Retinal pigment epithelial cell (primary cell): ENCODE results near the gene LINC01488.

Experiments
- DNase-seq: peaks from one replicate; pipeline ENCODE4 v3.0.0-alpha.2; 2010; ENCODE audit warnings: low read depth
- H3K4me3 ChIP-seq: 2 replicates; pipeline ENCODE4 v1.5.1; 2011; ENCODE audit warnings: mild to moderate bottlenecking, low read length, control low read depth, moderate library complexity
- TF ChIP-seq, protein P1 (sequence below): conservative IDR thresholded peaks from 2 replicates; pipeline ENCODE4 v1.5.1; 2011; ENCODE audit warnings: low read depth, low read length, control low read depth, inconsistent platforms

LINC01488 gene

DNA sequence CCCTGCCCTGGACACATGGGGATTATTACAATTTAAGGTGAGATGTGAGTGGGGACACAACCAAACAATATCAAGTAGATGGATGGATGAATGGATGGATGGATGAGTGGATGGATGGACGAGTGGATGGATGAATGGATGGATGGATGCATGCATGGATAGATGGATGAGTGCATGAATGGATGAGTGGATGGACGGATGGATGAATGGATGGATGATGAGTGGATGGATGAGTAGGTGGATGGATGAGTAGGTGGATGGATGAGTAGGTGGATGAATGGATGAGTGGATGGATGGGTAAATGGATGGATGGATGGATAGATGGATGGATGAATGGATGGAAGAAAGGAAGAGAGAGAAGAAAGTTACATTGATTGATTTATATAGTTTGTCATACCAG, 859 bp downstream of the LINC01488 start:
- no peak for DNase-seq
- TF ChIP-seq, protein P1, sequence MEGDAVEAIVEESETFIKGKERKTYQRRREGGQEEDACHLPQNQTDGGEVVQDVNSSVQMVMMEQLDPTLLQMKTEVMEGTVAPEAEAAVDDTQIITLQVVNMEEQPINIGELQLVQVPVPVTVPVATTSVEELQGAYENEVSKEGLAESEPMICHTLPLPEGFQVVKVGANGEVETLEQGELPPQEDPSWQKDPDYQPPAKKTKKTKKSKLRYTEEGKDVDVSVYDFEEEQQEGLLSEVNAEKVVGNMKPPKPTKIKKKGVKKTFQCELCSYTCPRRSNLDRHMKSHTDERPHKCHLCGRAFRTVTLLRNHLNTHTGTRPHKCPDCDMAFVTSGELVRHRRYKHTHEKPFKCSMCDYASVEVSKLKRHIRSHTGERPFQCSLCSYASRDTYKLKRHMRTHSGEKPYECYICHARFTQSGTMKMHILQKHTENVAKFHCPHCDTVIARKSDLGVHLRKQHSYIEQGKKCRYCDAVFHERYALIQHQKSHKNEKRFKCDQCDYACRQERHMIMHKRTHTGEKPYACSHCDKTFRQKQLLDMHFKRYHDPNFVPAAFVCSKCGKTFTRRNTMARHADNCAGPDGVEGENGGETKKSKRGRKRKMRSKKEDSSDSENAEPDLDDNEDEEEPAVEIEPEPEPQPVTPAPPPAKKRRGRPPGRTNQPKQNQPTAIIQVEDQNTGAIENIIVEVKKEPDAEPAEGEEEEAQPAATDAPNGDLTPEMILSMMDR, result no peak
- no peak overlapping the region for H3K4me3 ChIP-seq

DNA sequence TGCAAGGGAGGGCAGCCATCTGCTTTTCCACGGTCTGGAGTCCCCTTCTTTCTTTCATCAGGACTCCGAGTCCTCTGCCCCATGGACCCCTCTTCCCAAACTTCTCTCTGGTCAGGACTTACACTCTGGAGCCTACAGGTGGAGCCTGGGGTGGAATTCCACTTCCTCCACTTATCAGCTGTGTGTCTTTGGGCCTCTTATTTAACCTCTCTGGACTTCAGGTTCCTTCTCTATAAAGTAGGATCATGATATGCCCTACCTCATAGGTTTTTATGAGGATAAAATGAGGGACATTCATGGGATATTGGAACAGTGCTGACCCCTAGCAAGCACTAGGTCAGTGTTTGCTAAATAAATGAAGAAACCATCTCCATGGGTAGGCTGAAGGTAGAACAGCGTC, 1.7 kb downstream of the LINC01488 start:
- TF ChIP-seq, protein P1, result no peak
- no peak for DNase-seq
- no peak overlapping the region for H3K4me3 ChIP-seq

DNA sequence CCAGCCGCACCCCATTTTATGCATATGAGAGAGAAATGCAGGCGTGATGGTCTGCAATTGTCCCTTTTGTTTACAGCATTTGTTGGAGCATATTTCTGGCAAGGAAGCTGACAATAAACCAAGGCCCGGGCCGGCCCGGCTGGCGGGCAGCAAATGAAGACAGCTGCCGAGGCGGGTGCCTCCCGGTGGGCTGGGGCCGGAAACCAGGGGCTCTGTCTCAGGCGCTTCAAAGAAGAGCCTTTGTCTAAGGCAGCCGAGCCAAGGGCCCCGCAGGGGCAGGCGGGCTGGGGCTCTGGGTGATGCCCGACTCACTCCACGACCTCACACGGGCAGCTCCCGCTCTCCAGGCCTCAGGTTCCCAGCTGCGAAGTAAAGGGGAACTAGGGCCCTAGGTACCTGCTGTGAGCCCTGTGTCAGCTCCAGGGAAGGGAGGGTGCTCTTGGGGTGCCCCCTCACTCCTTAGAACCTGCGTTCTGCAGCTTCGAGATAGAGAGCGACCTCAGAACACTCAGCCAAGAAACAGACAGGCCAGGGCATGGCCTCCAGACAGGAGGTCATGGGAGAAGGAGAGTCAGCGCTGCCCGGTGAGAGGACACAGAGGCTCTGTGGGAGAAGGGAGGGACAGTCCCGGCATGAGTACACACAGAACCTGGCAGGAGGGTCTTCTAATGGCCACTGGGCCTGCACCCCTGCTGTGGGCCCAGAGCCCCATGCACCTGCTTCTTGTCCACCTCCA, 2.4 kb downstream of the LINC01488 start:
- no peak for DNase-seq
- TF ChIP-seq, protein P1, result no peak
- no peak overlapping the region for H3K4me3 ChIP-seq

DNA sequence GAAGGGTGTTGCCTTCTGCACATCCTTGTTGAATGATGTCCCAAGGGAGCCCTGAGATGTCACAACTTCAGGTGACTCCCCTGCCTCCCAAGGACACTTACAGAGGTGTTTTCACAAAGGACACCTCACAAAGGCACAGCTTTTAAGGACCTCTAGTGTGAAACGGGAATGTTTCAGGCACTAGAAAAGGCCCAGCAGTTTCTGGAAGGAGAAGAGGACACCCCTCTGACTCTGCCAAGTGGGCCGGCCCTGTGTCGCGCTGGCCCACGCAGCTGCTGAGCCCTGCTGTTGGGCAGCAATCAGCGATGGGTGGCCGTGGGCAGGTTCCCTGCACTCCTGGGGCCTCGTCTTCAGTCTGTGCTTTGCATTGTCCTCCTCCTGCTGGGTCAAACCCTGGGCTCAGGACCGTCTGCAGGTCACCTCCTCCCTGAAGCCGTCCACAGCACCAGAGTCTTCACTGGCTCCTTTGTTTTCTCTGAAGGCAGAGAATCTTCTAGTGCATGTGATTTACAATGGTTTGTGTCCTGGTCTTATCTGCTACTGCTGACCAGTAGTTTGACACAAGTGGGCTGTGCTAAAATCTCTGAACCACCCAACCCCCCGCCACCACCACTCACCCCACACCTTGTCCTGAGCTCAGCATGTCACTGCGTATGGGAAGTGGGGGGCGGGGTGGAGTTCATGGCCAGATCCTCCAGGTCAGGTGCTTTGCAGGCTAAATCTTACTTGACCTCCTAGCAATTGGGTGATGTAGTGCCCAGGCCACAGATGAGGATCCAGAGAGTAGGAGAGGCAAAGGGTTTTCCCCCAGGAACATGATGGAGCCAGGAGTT, 3.2 kb downstream of the LINC01488 start:
- H3K4me3 ChIP-seq, result no peak overlapping the region
- DNase-seq, result no peak
- TF ChIP-seq, protein P1, result no peak

DNA sequence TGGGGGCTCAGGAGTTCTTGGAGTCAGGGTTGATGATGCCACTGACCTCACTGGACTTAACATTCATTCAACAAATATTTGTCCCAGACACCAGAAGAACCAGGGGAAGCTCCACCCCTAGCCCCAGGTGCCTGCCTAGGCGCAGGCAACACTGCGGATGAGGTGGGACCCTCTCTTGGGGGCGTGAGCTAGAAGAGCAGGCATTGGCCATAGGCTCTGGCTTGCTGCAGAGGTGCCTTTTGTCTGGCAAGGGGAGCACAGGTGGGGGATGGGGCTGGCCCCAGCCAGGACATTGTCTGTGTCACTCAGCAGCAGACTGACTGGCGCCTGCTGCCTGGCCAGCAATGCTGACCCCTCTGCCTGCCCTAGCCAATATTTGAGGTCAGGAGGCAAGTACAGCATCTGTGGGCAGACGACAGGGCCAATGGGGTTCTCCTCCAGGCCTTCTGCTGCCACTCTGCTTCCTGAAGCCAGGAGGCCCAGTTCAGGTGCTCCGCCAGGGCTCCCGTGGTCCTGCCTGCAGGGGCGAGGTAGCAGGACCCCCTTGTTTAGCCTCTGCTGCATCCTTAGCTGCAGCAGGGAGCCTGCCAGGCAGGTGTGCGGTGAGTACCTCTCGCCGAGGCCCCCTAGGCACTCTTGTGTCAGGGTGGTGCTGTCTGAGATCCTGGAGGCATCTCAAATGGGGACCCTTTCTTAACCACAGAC, 4.0 kb downstream of the LINC01488 start:
- H3K4me3 ChIP-seq, result no peak overlapping the region
- TF ChIP-seq, protein P1, result no peak
- no peak for DNase-seq

DNA sequence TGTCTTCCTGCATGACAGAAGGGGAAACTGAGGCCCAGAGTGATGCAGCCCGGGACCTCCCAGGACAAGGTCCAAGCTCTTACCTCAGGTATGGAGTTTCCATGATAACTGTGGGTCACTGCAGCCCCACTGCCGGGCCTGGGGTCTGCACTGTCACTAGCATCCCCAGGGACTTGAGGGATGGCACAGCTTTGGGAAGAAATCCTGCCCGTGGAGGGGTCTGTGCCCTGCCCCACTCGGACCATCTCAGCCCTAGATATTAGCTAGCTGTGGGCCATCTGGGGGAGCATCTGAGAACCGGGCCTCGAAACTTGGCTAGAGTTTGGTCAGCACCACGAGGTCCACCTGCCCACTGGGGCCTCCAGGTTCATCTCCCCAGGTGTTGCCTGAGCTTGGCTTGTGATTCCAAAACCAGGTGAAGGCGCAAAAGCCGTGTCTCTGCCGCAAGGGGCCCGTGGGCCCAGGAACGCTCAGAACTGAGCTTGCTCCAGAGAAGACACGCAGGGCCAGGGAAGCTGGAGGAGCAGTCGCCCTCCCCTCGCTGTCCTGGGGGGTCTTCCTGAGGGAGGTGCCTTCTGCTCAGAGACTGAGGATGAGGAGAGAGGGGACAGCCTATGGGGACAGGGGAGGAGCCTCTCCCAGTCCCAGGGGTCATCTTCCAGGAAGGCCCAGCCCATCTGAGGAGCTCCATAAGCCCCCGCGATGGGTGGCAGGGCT, 4.8 kb downstream of the LINC01488 start:
- no peak overlapping the region for H3K4me3 ChIP-seq
- TF ChIP-seq, protein P1, result no peak
- DNase-seq, result no peak
